ENCODE results near the gene NEDD9.

DNA sequence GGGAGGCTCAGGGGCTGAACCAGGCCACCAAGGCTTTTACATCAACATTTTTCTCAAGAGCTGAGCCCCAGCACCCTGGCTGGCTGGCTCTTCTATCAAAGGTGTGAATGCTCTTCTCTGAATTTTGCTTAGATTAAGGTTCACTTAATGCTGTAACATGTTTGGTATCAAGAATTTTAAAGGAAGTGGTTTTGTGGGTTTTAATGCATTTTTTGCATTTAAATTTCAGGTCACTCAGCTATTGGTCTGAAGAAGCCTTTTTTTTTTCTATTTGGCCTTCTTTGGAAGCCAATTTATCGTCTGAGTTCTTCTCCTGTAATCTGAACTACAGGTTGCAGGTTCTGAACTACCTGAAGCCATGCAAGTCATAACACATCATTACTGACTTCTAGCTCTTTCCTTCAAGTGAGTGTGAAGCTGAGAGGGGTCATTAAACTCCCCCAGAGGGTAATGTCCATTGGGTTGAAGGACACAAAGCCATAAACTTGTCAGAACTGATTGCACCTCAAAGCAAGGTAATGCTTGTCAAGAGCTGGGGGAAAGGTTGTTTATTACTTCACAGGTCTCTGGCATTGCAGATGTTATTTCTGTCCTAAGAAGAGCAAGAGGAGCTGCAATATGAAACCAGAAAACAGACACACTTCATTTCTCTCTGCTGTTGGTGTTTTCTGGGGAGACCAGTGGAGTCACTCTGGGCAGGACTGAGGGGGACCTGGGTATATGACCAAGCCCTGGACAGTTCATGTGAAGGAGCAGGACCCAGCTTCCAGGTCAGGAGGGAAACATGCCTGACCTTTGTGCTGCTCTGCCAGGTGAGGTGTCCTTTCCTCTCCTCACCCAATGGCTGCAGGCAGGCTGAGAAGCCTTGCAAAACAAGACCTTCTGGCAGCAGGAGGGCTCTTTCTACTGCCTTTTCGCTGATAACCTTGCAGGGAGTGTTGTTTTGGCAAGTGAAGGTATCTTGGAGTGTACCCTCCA, 26.1 kb upstream of the NEDD9 start:
- TF ChIP-seq GATA2 (IDR thresholded peaks at IDR 0.05; ENCODE audit: low read depth, low read length) = no peak
- TF ChIP-seq GATA3 (IDR thresholded peaks at IDR 0.05; ENCODE audit: low read depth, low read length) = no peak

Data from SH-SY5Y (cell line).